Measurements from ENCODE around the gene RNF225. TPM values are rescaled to one million over a fixed set of nuclear protein-coding genes. Genes with fewer than 3 reads are reported as not detected.

RNF225 gene
- total RNA-seq, 4 donors from 2014 or later, result 3.9 to 13.7 (median 13.6) TPM; not detected in 1

DNA sequence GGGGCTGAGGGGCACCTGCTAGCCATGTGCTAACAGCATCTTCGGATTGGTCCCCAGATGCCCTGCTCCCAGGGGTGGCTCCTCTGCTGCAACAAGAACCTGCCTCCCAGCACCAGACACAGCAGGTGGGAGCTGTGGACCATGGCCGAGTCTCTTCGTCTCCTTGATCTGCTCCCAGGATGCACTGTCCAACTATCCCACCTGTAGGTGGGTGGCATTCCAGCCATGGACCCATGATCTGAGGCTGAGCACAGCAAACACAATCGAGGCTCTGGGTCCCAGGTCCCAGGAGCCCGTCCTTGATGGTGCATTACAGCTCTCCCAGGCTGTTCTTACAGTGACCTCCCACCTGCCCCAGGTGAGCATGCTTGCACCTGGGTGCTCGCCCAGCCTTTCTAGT, 16.2 kb upstream of the RNF225 start:
- no peaks in the 10 kb centered on the region for H3K27me3 ChIP-seq
- TF ChIP-seq CTCF (IDR thresholded peaks at IDR 0.05) (no peak), POLR2A (IDR thresholded peaks at IDR 0.05) (no peak), EP300 (IDR thresholded peaks at IDR 0.05) (no peak), POLR2AphosphoS5 (IDR thresholded peaks at IDR 0.05) (no peak)
- H3K4me1 ChIP-seq, result peaks cover 24% of the 10 kb centered on the region
- H3K27ac ChIP-seq, result no peak overlapping the region
- DNase-seq (ENCODE audit: low spot score in 2 of 2), result no peak
- H3K9me3 ChIP-seq, result no peaks in the 10 kb centered on the region
- H3K36me3 ChIP-seq, result no peaks in the 10 kb centered on the region
- WGBS, result 89% methylated on average over 3 of the region's 6 CpGs
- no peak overlapping the region for H3K4me3 ChIP-seq

DNA sequence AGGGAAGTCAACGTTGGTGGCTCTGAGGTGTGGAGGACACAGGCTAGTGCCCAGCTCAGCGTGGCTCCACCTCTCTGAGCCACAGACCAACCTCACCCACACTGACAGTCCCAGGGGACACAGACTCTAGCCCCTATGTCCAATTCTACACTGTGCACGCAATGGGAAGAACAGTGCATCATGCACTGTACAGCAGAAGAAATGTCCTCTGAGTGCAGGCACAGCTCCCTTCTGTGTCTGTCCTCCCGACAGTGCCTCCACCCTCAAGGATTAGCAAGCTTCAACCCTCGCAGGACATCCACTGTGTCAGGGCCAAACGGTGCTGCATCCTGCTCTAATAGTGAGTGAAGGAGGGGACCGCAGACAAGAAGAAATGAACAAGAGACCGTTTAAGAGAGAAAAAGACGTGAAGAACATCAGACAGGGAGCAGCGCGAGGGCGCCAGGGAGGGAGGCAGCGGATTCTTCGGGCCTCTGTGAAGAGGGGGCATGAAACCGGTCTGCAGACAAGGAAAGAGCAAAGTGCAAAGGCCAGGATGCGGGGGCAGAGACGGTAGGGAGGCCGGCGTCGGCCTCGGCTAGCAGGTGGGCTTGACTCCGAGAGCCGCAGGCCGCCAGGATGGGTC, 15.3 kb upstream of the RNF225 start:
- Histone ChIP-seq H3K27me3 (no peaks in the 10 kb centered on the region), H3K36me3 (no peaks in the 10 kb centered on the region), H3K27ac (peak overlapping the region; percentile 95), H3K4me3 (peak overlapping the region; percentile 88), H3K4me1 (peaks cover 26% of the 10 kb centered on the region), H3K9me3 (no peaks in the 10 kb centered on the region)
- TF ChIP-seq EP300 (IDR thresholded peaks at IDR 0.05) (no peak), CTCF (IDR thresholded peaks at IDR 0.05) (no peak), POLR2AphosphoS5 (IDR thresholded peaks at IDR 0.05) (no peak)
- DNase-seq (ENCODE audit: low spot score in 2 of 2), result no peak
- 4% methylated on average over 24 of the region's 24 CpGs for WGBS

DNA sequence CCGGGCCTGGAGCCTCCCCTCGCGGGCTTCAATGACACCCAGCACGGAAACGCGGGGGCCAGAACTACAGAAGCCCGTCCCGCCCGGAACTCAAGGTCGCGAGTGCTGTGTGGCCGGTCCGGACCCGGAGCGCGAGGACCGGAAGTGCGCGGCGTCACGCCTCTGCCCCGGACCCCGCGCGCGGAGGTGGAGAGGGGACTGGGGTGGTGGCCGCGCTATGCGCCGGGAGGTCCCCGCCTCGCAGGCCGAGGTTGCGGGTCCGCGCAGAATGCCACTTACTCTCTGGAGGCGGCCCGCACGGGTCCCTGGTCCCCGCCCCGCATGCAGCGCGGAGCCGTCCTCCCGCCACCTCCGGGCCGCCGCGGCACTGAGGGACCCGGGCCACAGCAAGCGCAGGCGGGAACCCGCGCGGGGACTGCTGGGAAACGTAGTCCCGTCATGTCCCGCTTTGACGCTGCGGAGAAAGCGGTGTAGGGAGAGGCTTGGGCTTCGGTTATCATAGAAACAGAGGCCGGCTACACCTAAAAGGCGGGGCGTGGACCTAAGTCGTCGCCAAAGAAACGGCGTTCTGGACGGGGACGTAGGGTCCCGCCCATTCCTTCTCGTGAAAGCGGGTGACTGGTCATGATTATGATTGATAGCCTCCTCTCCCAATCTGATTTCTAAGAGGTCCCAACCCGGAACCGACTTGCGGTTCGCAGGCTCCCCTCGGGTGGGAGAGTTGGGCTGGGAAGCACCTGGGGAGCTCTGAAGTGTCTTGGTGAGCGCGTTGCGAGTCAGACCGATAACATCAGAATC, 14.6 kb upstream of the RNF225 start, which contains the start of gene ZNF837:
Gene ZNF837 (minus strand): TSS at position 369 of the 798 bp plus-strand sequence. CDS start 11,698 bp downstream, outside the sequence.
- Histone ChIP-seq H3K4me3 (peak within 1 kb of the TSS; percentile 88), H3K4me1 (peaks cover 33% of the 10 kb centered on the region), H3K27ac (peak within 1 kb of the TSS; percentile 95), H3K27me3 (no peaks in the 10 kb centered on the region), H3K36me3 (no peaks in the 10 kb centered on the region), H3K9me3 (no peaks in the 10 kb centered on the region)
- TF ChIP-seq POLR2AphosphoS5 (IDR thresholded peaks at IDR 0.05), result peak; percentile 23 to 85 (median 79)
- TF ChIP-seq POLR2A (IDR thresholded peaks at IDR 0.05), result peak; percentile 70 to 79
- no peak for TF ChIP-seq CTCF (IDR thresholded peaks at IDR 0.05)
- WGBS, result 0% methylated on average over 46 of the region's 83 CpGs
- DNase-seq (ENCODE audit: low spot score in 2 of 2), result peak; percentile 99

DNA sequence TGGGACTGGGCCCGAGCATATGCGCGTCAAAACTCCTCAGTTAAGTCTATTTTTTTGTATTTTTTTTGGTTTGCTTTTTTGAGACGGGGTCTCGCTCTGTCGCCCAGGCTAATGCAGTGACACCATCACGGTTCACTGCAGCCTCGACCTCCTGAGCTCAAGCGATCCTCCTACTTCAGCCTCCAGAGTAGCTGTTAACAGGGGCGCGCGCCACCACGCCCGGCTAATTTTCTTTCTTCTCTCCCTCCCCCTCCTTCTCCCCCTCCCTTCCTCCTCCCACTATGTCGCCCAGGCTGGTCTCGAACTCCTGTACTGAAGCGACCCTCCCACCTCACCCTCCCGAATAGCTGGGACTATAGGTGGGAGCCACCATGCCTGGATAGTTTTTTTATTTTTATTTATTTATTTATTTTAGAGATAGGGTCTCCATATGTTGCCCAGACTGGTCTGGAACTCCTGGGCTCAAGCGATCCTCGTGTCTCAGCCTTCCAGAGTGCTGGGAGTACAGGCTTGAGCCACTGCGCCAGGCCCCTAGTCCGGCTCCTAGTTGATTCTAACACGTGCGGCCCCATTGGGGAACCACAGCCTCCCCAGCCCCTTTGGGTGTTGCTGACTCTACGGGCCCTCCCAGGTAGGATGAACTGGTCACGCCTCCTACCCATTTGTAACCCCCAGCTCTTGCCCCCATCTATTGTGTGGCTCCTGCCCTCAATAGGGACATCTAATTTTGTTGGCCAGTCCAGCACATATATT, 13.8 kb upstream of the RNF225 start:
- no peaks in the 10 kb centered on the region for H3K36me3 ChIP-seq
- no peaks in the 10 kb centered on the region for H3K27me3 ChIP-seq
- no peaks in the 10 kb centered on the region for H3K9me3 ChIP-seq
- no peak for DNase-seq (ENCODE audit: low spot score in 2 of 2)
- peaks cover 39% of the 10 kb centered on the region for H3K4me1 ChIP-seq
- WGBS, result 31% methylated on average over 26 of the region's 26 CpGs
- TF ChIP-seq EP300 (IDR thresholded peaks at IDR 0.05) (no peak), POLR2A (IDR thresholded peaks at IDR 0.05) (no peak), CTCF (IDR thresholded peaks at IDR 0.05) (no peak), POLR2AphosphoS5 (IDR thresholded peaks at IDR 0.05) (no peak)
- H3K4me3 ChIP-seq, result peak overlapping the region; percentile 88
- peak overlapping the region; percentile 95 for H3K27ac ChIP-seq
